HCT116 (cell line): ENCODE data around the gene PPIL4. TPM values are rescaled to one million over a fixed set of nuclear protein-coding genes. Genes with fewer than 3 reads are reported as not detected.

Source experiments
- ATAC-seq: fragments of 200-7000 bp; cut with Tn5 transposase; 2 replicates; pipeline ENCODE4 v1.9.1; 2020; ENCODE audit warnings: mild to moderate bottlenecking, moderate library complexity
- BruUV-seq: library from RNA; stranded (reverse); fragments of 400-500 nt; replicated peaks from 2 replicates; lab custom pipeline; 2021; lab: Mats Ljungman, UMichigan
- CTCF ChIA-PET: fragments of 300-600 bp; sonication (Branson Sonifier 250); formaldehyde crosslinking; loops from one replicate; lab custom pipeline; 2021; ENCODE audit warnings: antibody characterized with exemption; lab: Charles Lee
- POLR2A ChIA-PET: fragments of 300-600, 350-600 bp; sonication (Branson Sonifier 250); formaldehyde crosslinking; loops from one replicate; lab custom pipeline; 2021; ENCODE audit warnings: antibody characterized with exemption; lab: Charles Lee
- RAD21 ChIA-PET, 2 experiments: fragments of 300-600 bp; sonication (Branson Sonifier 250); formaldehyde crosslinking; loops; one replicate each; lab custom pipeline; 2023; ENCODE audit warnings: low total read pairs in 2 of 2; ENCODE audit not compliant: uncharacterized antibody in 2 of 2, unreplicated experiment in 2 of 2, low non-redundant PET in 1 of 2; lab: Charles Lee
- DNase-seq: peaks from one replicate; pipeline ENCODE4 v3.0.0-alpha.2; 2010; ENCODE audit warnings: low read depth, low spot score
- H2AFZ ChIP-seq: fragments of 200-600 bp; shearing (Covaris generic), sonication (generic); 2 replicates; pipeline ENCODE4 v1.6.1; 2017; ENCODE audit warnings: low read depth, mixed run types, mixed read lengths, antibody characterized with exemption, low read length; ENCODE audit not compliant: poor library complexity, severe bottlenecking
- H3K27ac ChIP-seq: 2 replicates; pipeline ENCODE4 v1.5.1; 2012; ENCODE audit warnings: low read depth, low read length
- H3K27me3 ChIP-seq: fragments of 200-600 bp; sonication (generic); 2 replicates; pipeline ENCODE4 v1.6.1; 2016; ENCODE audit warnings: mixed run types, low read length, mixed read lengths; ENCODE audit not compliant: insufficient read depth
- H3K36me3 ChIP-seq, 2 experiments: fragments of 200-500 bp in 1 of 2; fragments of 200-600 bp in 1 of 2; sonication (Bioruptor generic) in 1 of 2; sonication (generic) in 1 of 2; 2 replicates each; pipeline versions ENCODE4 v1.5.1 to v1.6.1; 2014 to 2016; ENCODE audit warnings: low read length in 2 of 2, inconsistent platforms in 1 of 2, mixed read lengths in 1 of 2, mixed run types in 1 of 2; ENCODE audit not compliant: insufficient read depth in 2 of 2, control insufficient read depth in 1 of 2
- H3K4me1 ChIP-seq, 2 experiments: fragments of 200-600 bp in 1 of 2; sonication (generic) in 1 of 2; 2 replicates each; pipeline versions ENCODE4 v1.5.1 to v1.6.1; 2012 to 2017; ENCODE audit warnings: low read length in 2 of 2, inconsistent platforms in 1 of 2, mild to moderate bottlenecking in 1 of 2, mixed read lengths in 1 of 2, mixed run types in 1 of 2, moderate library complexity in 1 of 2; ENCODE audit not compliant: insufficient read depth in 2 of 2, control insufficient read depth in 1 of 2
- H3K4me2 ChIP-seq: fragments of 200-600 bp; sonication (generic); 2 replicates; pipeline ENCODE4 v1.6.1; 2017; ENCODE audit warnings: mixed run types, low read length, mixed read lengths
- H3K4me3 ChIP-seq, 2 experiments: fragments of 200-600 bp in 1 of 2; sonication (generic) in 1 of 2; replicated peaks in 1 of 2; 2 replicates each; pipeline ENCODE4 v1.5.1; 2011 to 2016; ENCODE audit warnings: low read length in 2 of 2, control low read depth in 1 of 2, low read depth in 1 of 2, mild to moderate bottlenecking in 1 of 2, mixed read lengths in 1 of 2, mixed run types in 1 of 2
- H3K79me2 ChIP-seq: fragments of 200-600 bp; sonication (generic); 2 replicates; pipeline ENCODE4 v1.6.1; 2017; ENCODE audit warnings: mild to moderate bottlenecking, mixed run types, low read length, moderate library complexity, mixed read lengths; ENCODE audit not compliant: insufficient read depth
- H3K9ac ChIP-seq: fragments of 200-600 bp; sonication (generic); 2 replicates; pipeline ENCODE4 v1.6.1; 2016; ENCODE audit warnings: low read length, mixed read lengths
- H3K9me2 ChIP-seq: fragments of 200-600 bp; sonication (generic), shearing (Covaris generic); 2 replicates; pipeline ENCODE4 v1.6.1; 2017; ENCODE audit warnings: mixed run types, mild to moderate bottlenecking, moderate library complexity; ENCODE audit not compliant: insufficient read depth
- H3K9me3 ChIP-seq, 2 experiments: fragments of 200-500 bp in 1 of 2; fragments of 200-600 bp in 1 of 2; sonication (Bioruptor generic) in 1 of 2; sonication (generic) in 1 of 2; 2 replicates each; pipeline ENCODE4 v1.6.1; 2014 to 2017; ENCODE audit warnings: low read length in 2 of 2, mixed read lengths in 2 of 2, inconsistent platforms in 1 of 2, low read depth in 1 of 2, mild to moderate bottlenecking in 1 of 2, mixed run types in 1 of 2, moderate library complexity in 1 of 2; ENCODE audit not compliant: control insufficient read depth in 1 of 2, insufficient read depth in 1 of 2
- H4K20me1 ChIP-seq: fragments of 200-600 bp; sonication (generic), shearing (Covaris generic); 2 replicates; pipeline ENCODE4 v1.6.1; 2017; ENCODE audit warnings: mixed run types, mild to moderate bottlenecking, moderate library complexity; ENCODE audit not compliant: insufficient read depth
- CEBPB ChIP-seq: IDR thresholded peaks from 2 replicates; pipeline ENCODE4 v1.6.1; 2012; ENCODE audit warnings: low read depth
- CTCF ChIP-seq, 3 experiments: fragments of 200-600 bp in 1 of 3; sonication (generic) in 1 of 3; IDR thresholded peaks in 2 of 3; conservative IDR thresholded peaks in 1 of 3; 2 replicates each; pipeline ENCODE4 v1.5.1; 2012 to 2017; ENCODE audit warnings: low read depth in 2 of 3, low read length in 2 of 3, antibody characterized with exemption in 1 of 3, borderline replicate concordance in 1 of 3, control low read depth in 1 of 3, mild to moderate bottlenecking in 1 of 3, mixed read lengths in 1 of 3, mixed run types in 1 of 3, moderate library complexity in 1 of 3; ENCODE audit not compliant: insufficient read depth in 1 of 3
- EZH2phosphoT487 ChIP-seq: fragments of 200-600 bp; IDR thresholded peaks from 2 replicates; pipeline ENCODE4 v1.6.1; 2018; ENCODE audit warnings: antibody characterized with exemption, borderline replicate concordance
- POLR2A ChIP-seq: IDR thresholded peaks from 2 replicates; pipeline ENCODE4 v1.7.0; 2011; ENCODE audit warnings: borderline replicate concordance; ENCODE audit not compliant: insufficient read depth, insufficient read length; ENCODE audit errors: extremely low read depth
- RAD21 ChIP-seq: IDR thresholded peaks from 2 replicates; pipeline ENCODE4 v1.6.1; 2012; ENCODE audit warnings: low read depth, mild to moderate bottlenecking
- SP1 ChIP-seq: IDR thresholded peaks from 2 replicates; pipeline ENCODE4 v1.6.1; 2012; ENCODE audit warnings: low read depth
- ZFX ChIP-seq: fragments of 450-650 bp; IDR thresholded peaks from 2 replicates; pipeline ENCODE4 v1.6.1; 2017
- intact Hi-C: fragments of 100-400 bp; cut with micrococcal nuclease; formaldehyde crosslinking; loops from 2 replicates; pipeline ENCODE4 v1.10.0; 2022
- total RNA-seq: library from RNA; stranded (reverse); gene quantifications from one replicate; pipeline ENCODE4 v1.2.1, GENCODE V29; 2021; ENCODE audit not compliant: unreplicated experiment
- TF ChIP-seq, protein P1 (sequence below): IDR thresholded peaks from 2 replicates; pipeline ENCODE4 v1.6.1; 2012; ENCODE audit warnings: low read depth

PPIL4 gene
- total RNA-seq, 1 experiment from 2014 or later: 31.0 TPM

DNA sequence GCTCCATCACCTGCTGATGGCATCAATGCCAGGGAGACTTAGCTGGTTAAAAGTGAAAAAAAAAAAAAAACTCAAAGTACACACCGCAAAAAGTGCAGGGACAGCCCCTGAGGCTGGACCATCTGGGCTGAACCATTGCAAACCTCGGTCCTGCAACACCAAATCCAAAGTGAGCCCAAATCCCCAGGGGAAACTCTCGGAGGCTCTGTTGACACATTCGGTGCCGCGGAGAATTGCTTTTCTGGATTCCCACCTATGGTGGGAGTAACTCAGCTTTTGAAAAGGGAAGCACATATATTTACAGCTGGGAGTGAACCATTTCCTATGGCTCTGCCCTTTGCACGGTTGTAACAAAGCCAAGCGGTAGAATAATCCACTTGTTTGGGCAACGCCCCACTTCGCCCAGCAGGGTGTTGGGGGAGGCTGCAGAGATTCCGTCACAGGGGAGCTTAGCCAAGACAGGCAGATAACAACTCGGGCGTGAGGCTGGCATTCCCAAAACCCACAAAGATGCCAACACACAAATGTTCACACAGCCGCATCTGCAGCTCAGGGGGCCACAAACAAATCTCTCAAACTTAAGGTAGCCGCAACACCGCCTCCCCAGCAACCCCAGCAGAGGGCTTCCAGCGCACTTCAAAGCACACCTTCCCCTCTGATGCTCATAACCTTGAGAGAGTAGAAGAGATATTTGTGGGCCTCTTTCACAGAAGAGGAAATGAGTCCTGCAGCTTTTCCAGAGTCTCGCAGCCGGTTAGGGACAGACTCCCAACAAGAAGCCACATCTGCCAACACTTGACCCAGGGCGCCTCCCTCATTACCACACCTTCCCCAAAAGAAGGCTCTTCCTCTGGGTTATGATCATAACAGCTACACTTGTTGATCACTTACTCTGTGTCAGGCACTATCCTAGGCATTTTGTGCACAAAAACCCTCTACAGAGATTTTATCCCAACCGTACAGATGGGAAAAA is 72.5 kb downstream of the PPIL4 start:
- BruUV-seq: no TSS peak
- Histone ChIP-seq H3K27me3 (no peaks in the 10 kb centered on the region), H3K4me3 (no peak overlapping the region), H3K9me2 (no peaks in the 10 kb centered on the region), H4K20me1 (no peaks in the 10 kb centered on the region), H3K9ac (no peak overlapping the region), H2AFZ (no peak overlapping the region), H3K27ac (no peak overlapping the region), H3K4me2 (no peak overlapping the region), H3K9me3 (no peaks in the 10 kb centered on the region), H3K79me2 (no peaks in the 10 kb centered on the region), H3K36me3 (no peaks in the 10 kb centered on the region), H3K4me1 (no peaks in the 10 kb centered on the region; a peak in 1 of 4 replicates)
- ChIA-PET POLR2A (no interaction called here), RAD21 (no interaction called here), CTCF (no interaction called here)
- TF ChIP-seq SP1: no peak
- TF ChIP-seq CTCF (IDR thresholded peaks at IDR 0.05 in 2 of 3, conservative IDR thresholded peaks at IDR 0.05 in 1 of 3; ENCODE audit: borderline replicate concordance in 1 of 3, insufficient read depth in 1 of 3, low read depth in 2 of 3, low read length in 2 of 3): no peak
- TF ChIP-seq, protein P1, sequence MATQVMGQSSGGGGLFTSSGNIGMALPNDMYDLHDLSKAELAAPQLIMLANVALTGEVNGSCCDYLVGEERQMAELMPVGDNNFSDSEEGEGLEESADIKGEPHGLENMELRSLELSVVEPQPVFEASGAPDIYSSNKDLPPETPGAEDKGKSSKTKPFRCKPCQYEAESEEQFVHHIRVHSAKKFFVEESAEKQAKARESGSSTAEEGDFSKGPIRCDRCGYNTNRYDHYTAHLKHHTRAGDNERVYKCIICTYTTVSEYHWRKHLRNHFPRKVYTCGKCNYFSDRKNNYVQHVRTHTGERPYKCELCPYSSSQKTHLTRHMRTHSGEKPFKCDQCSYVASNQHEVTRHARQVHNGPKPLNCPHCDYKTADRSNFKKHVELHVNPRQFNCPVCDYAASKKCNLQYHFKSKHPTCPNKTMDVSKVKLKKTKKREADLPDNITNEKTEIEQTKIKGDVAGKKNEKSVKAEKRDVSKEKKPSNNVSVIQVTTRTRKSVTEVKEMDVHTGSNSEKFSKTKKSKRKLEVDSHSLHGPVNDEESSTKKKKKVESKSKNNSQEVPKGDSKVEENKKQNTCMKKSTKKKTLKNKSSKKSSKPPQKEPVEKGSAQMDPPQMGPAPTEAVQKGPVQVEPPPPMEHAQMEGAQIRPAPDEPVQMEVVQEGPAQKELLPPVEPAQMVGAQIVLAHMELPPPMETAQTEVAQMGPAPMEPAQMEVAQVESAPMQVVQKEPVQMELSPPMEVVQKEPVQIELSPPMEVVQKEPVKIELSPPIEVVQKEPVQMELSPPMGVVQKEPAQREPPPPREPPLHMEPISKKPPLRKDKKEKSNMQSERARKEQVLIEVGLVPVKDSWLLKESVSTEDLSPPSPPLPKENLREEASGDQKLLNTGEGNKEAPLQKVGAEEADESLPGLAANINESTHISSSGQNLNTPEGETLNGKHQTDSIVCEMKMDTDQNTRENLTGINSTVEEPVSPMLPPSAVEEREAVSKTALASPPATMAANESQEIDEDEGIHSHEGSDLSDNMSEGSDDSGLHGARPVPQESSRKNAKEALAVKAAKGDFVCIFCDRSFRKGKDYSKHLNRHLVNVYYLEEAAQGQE: no peak
- TF ChIP-seq POLR2A: no peak
- TF ChIP-seq CEBPB: no peak
- no peak for TF ChIP-seq ZFX
- TF ChIP-seq RAD21: no peak
- no peak for TF ChIP-seq EZH2phosphoT487
- DNase-seq (no peak), ATAC-seq (no peak; the same call in 1 of the 2 replicates)
- intact Hi-C loops: no loop called here
